Stimulated activated CD8-positive, alpha-beta memory T cell treated with anti-CD3 and anti-CD28 coated beads, Interleukin-15, amount 100 ng/mL, for 24 hours (primary cell): ENCODE results near the gene FKBP10.
"Not testable (repeated sequence)": the region's sequence is repeated elsewhere in the genome, so short reads cannot be mapped to it uniquely, and the experiment has no call there.

Experiments
- DNase-seq: peaks from one replicate; pipeline ENCODE4 v3.0.0-alpha.2; 2020; ENCODE audit warnings: low read depth

The FKBP10 gene

GRCh38 chr17:41810659-41811548 lies 1.9 kb upstream of the FKBP10 start:
- DNase-seq, result no peak

DNA sequence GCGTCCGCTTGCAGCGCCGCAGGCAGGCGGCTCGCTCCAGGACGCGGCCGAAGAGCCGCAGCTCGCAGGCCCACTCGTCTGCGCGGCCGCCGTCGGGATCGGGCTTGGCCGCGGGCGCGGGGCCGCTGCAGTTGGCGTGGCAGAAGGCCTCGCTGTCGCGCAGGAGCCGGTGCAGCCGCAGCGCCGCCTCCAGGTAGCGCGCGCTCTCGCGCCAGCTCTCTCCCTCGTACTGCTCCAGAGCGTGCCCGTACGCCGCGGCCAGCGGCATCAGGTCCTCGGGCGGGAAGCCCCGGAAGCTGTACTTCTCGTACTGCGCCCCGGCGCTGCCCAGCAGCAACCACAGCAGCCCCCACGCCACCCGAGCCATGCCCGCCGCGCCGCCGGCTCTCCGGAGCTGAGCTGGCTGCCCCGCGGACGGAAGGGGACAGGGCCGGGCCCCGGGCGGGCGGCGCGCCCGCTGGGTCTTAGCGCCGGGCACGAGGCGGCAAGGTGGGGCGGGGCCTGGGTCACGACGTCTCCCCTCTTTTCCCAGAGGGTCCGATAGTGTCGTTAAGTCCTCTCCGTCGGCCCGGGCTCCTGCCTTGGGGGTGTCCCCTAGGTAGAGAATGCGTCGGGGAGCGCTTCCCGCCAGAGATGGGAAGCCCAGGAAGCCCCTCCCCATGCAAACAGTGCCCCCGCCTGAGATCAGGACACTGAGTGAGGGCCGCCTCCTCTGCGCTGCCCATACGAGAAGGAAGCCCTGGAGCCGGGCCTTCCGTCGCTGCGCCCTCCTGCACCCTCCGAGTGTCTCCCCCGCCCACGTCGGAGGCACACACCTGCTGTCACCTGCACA lies 1.0 kb upstream of the FKBP10 start, which contains the start of gene P3H4:
Gene P3H4 (minus strand): TSS at position 401 of the 832 bp plus-strand sequence. CDS start 34 bp downstream, at position 367.
- DNase-seq, result peak; percentile 43

DNA sequence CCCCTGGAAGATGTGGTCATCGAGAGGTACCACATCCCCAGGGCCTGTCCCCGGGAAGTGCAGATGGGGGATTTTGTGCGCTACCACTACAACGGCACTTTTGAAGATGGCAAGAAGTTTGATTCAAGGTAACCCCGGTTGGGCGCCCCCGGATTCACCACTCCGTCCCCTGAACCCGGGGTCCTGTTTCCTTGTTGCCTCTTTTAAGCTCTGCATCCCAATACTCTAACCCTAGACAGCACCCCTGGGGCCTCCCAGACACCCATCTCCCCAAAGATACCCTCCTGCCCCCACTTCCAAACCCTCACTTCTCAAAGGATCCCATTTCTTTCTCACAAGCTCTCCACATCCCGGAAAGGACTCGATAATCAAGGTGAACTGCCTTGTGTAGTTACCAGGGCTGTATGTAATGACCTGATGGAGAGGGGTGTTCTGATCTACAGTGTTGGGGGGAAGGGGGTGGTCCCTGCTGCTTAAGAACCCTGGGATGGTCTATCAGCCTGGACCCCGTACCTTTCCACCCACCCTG lies 412 bp downstream of the FKBP10 start:
- no peak for DNase-seq

- DNase-seq, result no peak
Measured at GRCh38 chr17:41813699-41814124, 908 bp downstream of the FKBP10 start.

DNA sequence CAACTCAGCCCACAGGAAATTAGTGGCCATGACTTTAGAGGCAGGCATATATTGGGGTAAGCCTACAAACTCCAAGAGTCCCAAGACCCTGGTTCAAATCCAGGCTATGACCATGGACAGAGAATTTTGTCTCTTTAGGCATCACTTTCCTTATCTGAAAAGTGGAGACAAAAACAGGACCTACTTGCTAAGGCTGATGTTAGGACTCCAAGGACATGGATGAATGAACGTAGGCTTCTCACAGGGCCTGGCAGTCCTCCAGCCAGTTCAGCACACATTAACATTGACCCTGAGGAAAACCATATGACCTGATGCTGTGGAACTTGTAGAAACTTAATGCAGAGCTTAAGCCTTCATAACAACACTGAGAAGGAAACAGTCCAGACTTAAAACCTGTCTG lies 1.4 kb downstream of the FKBP10 start:
- no peak for DNase-seq

DNA sequence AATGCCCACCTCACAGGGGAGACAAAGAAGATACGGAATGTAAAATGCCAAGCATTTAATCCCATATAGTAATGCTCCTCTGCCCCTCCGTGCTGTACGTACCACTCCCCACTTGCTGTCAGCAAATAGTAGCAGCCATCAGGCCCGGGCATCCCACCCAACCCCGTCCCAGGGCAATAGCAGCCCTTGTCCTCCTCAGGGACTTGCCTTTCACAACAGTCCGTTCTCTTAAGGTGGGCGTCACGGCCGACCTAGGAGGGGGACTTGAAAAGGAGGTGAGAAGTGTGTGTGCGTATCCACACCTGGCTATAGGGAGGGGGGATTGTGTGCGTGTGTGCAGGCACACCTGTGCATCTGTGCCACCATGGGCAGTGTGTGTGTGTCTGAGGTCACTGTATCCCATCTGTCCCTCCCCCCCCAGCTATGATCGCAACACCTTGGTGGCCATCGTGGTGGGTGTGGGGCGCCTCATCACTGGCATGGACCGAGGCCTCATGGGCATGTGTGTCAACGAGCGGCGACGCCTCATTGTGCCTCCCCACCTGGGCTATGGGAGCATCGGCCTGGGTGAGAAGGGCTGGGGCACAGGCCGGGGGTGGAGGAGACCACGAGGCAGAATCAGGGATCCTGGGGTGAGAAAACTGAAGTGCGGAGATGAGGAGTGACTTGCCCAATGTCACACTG lies 4.0 kb downstream of the FKBP10 start:
- DNase-seq, result no peak

DNA sequence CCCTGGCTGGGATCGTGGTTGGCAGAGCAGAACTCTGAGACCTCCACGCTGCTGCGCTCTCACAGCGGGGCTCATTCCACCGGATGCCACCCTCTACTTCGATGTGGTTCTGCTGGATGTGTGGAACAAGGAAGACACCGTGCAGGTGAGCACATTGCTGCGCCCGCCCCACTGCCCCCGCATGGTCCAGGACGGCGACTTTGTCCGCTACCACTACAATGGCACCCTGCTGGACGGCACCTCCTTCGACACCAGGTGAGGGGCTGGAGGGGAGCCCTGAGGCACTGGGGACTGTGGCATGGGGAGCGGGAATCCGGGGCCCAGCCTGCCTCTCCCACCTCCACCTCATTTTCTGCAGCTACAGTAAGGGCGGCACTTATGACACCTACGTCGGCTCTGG lies 5.2 kb downstream of the FKBP10 start:
- DNase-seq, result no peak

- no peak for DNase-seq
Measured at GRCh38 chr17:41821776-41822175, 9.0 kb downstream of the FKBP10 start.

GRCh38 chr17:41822216-41823140 lies 9.7 kb downstream of the FKBP10 start:
- DNase-seq, result no peak

GRCh38 chr17:41823141-41823524 lies 10.3 kb downstream of the FKBP10 start:
- DNase-seq, result no peak

GRCh38 chr17:41823580-41823979 lies 10.8 kb downstream of the FKBP10 start:
- no peak for DNase-seq

DNA sequence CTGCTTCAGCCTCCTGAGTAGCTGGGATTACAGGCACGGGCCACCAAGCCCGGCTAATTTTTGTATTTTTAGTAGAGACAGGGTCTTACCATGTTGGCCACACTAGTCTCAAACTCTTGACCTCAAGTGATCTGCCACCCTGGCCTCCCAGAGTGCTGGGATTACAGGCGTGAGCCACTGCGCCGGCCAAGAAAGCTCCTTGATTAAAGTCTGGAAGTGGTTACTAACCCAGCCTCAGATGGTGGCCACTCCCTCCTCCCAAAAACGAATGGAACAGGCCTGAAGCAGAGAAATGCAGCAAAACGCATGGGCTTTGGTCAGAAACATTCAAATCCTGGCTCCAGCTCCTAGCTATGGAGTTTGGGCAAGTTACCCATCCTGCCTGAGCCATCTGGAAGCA lies 11.3 kb downstream of the FKBP10 start:
- no peak for DNase-seq

DNA sequence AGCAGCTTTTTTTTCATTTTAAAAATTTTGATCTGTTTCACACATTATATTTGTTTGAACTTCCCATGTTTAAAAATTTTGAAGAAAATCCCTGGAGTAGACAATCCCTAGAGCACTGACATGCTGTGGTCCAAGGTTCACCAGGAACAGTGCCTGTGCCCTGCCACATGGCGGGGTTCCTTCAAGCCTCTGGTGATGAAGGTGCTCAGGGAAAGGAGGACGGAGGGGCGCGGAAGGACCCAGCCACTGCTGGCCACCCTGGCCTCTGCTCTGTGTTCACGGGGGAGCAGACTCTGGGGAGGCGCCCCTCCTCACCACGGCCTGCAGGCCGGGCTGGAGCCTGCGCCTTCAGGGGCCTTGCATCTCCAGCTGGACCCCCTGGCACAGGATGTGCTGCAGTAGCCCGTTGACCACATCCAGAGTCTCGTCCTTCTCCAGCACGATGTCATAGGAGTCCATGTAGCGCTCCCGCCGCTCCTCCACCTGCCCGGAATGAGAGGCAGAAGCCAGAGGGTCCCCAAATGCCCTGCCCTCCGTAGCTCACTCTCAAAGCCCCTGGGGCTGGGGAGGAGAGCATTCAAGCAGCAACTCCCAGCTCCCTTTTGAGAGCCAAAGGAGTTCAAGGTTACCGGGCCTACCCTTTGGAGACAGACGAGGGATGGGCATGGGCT lies 12.5 kb downstream of the FKBP10 start:
- no peak for DNase-seq

DNA sequence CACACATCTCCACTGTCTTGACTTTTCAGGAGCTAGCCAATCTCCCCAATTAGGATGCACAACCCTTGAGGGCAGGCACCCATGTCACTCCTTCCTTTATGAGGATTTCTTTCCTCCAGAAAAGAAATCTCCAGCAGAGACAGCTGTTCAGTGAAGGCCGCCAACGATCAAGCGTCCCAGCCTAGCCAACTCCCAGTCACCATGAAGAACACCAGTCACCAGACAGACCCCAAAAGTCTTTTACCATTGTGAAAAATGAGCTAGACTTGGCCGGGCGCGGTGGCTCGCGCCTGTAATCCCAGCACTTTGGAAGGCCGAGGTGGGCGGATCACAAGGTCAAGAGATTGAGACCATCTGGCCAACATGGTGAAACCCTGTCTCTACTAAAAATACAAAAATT lies 17.2 kb downstream of the FKBP10 start:
- DNase-seq, result not testable (repeated sequence)

DNA sequence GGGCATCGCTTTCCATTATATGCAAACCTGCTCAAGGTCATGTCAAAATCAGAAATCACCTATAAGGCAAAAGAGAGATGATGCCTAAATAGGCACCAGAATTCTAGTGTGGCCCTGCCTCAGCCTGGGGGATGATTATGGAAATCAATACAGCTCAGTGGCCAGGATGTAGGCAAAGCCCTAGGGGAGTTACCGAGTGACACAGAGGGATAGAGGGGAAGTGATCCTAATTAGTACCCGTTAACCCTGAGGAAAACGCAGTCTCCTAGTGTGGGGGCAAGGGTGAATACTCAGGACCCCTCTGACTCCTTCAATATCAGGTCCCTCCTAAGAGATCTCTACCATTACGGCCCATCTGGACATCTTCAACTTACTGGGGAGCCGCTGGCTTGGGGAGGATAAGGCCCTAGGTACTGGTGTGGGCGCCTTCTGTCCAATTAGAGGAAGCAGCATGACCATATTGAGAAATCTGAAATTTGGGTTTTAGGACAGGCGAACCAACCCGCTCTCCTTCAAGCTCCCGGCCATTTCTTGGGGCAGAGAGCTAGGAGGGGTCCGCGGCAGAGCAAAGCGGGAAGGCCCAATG lies 22.5 kb downstream of the FKBP10 start:
- no peak for DNase-seq

- peak; percentile 36 for DNase-seq
Measured at GRCh38 chr17:41835800-41836549, 23.2 kb downstream of the FKBP10 start, which contains the start of gene NT5C3B. Gene NT5C3B, minus strand, starts transcription at chr17:41836232. Its CDS starts 39 bp downstream, at chr17:41836193.

DNA sequence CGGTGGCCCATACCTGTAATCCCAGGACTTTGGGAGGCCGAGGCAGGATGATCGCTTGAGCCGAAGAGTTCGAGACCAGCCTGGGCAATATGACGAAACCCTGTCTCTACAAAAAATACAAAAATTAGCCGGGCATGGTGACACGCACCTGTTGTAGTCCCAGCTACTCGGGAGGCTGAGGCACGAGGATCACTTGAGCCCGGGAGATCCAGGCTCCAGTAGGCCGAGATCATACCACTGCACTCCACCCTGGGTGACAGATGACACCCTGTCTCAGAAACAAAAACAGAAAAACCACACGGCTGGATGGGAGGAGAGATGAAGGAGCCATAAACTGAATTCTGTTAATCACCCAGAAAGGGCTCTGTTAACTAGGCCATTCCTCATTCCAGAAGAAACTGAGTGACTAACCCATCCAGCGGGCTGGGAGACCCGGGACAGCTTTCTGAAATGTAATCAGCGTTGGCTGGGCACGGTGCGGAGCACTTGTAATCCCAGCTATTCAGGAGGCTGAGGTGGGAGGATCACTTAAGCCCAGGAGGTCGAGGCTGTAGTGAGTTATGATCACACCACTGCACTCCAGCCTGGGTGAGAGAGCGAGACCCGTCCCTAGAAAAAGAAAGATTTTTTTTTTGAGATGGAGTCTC lies 23.9 kb downstream of the FKBP10 start:
- DNase-seq, result no peak

DNA sequence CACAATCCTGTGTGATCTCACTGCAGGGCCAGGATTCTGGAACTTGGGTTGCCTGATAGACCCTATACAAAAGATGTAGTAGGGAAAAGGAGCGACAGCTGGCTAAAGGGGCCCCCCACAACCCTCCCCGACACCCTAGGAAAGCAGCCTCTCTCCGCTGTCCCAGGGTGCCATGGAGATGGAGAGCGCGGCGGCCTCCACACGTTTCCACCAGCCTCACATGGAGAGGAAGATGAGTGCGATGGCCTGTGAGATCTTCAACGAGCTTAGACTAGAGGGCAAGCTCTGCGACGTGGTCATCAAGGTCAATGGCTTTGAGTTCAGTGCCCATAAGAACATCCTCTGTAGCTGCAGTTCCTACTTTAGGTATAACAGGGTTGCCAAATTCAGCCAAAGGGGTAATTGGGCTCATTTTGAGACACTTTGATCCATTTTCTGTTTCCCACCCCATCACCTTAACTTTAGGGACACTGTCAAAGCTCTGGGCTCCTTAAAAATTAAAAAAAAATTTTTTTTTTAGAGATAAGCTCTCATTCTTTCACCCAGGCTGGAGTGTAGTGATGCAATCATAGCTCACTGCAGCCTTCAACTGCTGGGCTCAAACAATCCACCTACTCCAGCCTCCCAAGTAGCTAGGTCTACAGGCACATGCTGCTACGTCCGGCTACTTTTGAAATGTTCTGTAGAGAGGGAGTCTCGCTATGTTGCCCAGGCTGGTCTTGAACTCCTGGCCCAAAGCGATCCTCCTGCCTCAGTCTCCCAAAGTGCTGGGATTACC lies 25.1 kb downstream of the FKBP10 start, which contains the start of gene KLHL10:
Gene KLHL10 (plus strand): TSS at position 65 of the 778 bp plus-strand sequence. CDS start 108 bp downstream, at position 173.
- DNase-seq, result no peak
